Stimulated activated CD8-positive, alpha-beta memory T cell treated with anti-CD3 and anti-CD28 coated beads, Interleukin-15, amount 100 ng/mL, for 1 hour (primary cell): ENCODE results near the gene FN3KRP.

Experiments
- DNase-seq: peaks from one replicate; pipeline ENCODE4 v3.0.0-alpha.2; 2020; ENCODE audit warnings: low read depth

FN3KRP gene

DNA sequence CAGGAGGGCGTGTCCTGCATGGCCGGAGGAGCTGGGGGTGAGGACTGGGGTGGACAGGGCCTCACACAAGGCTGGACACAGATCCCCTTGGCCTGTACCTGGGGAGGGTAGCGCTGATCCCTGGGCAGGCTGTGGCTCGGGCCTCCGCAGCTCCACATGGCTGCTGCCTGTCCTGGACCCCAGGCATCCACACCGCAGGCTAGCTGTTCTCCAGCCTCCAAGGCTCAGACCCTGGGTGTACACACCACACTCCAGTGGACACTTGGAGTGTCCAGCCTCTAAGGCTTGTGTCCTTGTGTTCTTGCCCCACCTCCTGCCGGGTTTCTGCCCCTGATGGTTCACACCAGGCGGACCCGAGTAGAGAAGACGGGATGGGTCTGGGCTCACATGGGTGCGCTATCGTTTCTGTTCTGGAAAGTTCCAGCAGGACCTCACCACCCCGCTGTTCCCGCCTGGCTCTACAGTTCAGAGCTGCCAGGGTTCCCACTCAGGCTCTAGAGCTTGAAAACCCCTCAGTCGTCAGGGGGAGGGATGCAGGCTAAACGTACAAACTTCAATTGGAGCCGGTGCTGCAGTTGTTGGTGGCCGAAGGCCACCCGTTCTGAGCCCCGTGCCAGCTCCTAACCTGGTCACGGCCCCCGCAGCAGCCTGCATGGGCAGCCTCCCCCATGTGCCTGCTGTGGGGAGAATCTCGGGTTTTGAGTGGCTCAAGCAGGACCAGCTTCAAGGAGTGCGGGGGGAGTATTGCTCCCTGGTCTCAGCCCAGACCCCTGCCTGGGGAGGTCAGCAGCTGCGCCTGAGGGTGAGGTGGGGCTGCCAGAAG is 6.6 kb upstream of the FN3KRP start:
- no peak for DNase-seq

DNA sequence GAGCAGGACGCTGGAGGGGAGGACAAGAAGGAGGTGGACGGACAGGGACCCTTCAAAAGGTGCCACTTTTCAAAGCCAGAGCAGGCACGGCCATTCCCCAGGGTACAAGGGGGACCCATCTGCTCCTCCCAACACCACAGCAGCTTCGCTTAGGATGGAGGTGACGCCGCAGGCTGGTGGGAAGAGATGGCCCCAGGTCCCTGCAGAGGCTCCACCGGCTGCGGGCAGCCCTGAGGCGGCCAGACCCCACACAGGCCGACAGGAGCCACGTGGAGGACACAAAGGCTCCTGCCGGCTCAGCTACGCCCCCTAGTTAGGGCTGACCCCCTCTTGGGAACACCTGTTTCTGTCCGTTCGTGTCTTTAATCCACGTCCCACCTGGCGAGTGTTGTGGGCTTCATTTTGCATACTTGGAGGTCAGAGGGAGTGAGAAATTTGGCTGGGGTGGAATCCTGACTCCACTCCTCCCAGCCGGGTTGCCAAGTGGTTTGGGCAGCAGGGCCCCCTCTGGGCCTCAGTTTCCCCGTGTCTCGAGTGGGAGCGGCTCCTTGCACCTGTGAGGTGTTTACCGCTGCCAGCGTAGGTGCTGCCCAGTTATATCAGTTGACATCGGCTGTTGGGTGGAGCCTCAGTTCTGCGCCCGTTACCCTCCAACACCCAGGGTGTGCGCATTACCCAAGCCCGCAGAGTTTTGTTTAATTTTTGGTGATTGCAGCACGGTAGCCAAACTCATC is 5.8 kb upstream of the FN3KRP start:
- DNase-seq, result no peak

DNA sequence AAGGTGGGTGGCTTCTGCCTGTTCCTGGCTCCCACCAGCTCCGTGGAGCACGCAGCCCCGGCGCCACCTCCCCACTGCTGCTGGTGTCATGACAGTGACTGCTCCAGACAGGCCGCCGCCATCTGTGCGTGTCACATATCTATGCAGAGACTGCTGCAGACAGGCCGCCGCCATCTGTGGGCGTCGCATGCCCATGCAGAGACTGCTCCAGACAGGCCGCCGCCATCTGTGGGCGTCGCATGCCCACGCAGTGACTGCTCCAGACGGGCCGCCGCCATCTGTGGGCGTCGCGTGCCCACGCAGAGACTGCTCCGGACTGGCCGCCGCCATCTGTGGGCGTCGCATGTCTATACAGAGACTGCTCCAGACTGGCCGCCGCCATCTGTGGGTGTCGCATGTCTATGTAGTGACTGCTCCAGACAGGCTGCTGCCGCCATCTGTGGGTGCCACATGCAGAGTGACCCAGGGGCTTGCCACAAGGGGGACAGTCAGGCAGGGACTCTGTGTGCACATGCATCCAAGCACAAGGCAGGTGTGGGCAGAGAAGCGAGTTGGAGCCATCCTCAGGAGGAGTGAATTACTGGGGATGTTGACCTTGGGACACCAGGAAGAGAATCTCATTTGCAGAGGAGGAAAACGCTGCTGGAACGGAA is 3.3 kb upstream of the FN3KRP start:
- DNase-seq, result no peak

DNA sequence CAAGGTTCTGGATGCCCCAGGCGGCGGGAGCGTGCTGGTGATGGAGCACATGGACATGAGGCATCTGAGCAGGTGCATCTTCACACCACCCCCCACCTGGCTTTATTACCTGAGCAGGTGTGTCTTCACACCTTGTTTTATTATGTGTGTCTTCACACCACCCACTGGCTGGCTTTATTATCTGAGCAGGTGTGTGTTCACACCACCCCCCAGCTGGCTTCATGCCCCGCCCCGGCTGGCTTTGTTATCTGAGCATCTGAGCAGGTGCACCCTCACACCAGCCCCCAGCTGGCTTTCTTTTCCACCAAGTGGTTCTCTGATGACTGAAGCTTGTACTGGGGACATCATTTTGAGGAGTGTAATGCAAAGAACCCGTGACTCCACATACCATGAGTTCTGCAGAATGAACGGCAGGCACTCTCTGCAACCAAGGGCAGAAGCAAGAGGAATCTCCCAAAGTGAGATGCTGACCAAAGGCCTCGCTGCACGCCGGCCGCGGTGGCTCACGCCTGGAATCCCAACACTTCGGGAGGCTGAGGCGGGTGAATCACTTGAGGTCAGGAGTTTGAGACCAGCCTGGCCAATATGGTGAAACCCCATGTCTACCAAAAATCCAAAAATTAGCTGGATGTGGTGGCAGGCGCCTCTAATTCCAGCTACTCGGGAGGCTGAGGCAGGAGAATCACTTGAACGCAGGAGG is 2.6 kb downstream of the FN3KRP start:
- no peak for DNase-seq

GRCh38 chr17:82720204-82720603 is 3.7 kb downstream of the FN3KRP start:
- DNase-seq, result no peak

- no peak for DNase-seq
Measured at GRCh38 chr17:82722341-82723013, 6.0 kb downstream of the FN3KRP start.

GRCh38 chr17:82723169-82723807 is 6.8 kb downstream of the FN3KRP start:
- no peak for DNase-seq

GRCh38 chr17:82726427-82726826 is 9.9 kb downstream of the FN3KRP start:
- no peak for DNase-seq

GRCh38 chr17:82729479-82730260 is 13.2 kb downstream of the FN3KRP start:
- no peak for DNase-seq

GRCh38 chr17:82732118-82732743 is 15.7 kb downstream of the FN3KRP start:
- DNase-seq, result no peak

DNA sequence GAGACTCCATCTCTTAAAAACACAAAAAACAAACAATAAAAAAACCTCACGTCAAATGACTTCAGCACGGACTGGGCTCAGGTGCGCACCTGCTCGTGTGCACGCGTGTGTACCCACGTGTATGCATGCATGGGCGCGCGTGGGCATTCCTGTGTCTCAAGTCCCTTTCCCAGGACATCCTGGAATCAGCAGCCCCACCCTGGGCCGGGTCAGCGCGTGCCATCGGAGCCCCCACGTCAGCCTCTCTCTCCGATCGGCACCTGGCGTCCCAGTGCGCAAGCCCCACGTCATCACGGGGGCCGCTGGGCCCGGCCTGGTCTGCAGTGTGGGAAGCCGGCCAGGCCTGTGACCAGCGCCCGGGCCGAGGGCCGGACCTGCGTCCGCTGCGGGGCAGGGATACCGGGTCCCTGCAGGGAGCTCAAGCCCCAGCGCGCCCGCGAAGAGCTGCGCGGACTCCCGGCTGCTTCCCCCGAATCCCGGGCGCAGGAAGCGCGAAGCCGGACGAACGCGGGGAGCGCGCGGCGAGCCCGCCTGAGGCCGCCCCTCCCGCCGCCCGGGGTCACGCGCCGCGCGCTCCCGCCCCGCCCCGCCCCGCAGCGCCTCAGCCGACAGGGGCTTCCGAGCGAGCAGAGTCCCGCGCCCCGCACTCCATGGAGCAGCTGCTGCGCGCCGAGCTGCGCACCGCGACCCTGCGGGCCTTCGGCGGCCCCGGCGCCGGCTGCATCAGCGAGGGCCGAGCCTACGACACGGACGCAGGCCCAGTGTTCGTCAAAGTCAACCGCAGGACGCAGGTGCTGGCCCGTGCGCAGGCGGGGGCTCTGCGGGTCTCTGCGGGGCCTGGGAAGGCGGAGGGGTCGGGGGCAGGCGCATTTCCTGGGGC is 18.7 kb downstream of the FN3KRP start, which contains the start of gene FN3K:
FN3K (plus strand) TSS at position 629 of the 880 bp plus-strand sequence; CDS start at position 651, 22 bp downstream.
- DNase-seq, result no peak

DNA sequence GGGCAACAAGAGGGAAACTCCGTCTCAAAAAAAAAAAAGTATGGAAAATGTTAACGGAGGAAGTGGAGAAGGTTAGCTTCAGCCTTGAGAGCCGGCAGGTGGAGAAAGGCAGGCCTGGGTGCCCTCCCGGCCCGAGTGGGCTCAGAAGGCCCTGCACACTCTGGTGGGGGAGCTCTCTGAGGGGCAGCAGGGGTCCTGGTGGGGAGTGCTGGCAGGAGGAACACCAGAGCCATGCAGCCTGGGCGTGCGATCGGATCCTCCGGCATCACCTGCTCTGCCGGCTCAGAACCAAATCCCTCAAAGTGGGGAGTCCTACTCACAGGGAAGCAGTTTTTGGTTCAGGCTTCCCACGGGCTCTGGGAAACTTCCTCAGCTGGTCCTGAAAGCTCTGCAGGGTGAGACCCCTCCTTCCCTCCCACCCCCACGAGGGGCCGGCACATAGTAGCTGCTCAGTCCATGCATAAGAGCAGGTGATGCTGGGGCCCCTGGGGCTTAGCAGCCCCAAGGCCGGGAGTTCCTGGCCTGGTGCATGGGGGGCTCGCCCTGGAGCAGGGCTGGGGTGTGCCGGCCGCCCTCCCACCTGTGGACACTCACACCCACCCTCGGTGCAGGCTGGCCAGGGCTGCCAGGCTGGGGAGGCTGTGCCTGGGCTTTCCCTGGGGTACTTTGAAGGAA is 20.1 kb downstream of the FN3KRP start:
- DNase-seq, result no peak

GRCh38 chr17:82737967-82738877 is 21.7 kb downstream of the FN3KRP start:
- no peak for DNase-seq

DNA sequence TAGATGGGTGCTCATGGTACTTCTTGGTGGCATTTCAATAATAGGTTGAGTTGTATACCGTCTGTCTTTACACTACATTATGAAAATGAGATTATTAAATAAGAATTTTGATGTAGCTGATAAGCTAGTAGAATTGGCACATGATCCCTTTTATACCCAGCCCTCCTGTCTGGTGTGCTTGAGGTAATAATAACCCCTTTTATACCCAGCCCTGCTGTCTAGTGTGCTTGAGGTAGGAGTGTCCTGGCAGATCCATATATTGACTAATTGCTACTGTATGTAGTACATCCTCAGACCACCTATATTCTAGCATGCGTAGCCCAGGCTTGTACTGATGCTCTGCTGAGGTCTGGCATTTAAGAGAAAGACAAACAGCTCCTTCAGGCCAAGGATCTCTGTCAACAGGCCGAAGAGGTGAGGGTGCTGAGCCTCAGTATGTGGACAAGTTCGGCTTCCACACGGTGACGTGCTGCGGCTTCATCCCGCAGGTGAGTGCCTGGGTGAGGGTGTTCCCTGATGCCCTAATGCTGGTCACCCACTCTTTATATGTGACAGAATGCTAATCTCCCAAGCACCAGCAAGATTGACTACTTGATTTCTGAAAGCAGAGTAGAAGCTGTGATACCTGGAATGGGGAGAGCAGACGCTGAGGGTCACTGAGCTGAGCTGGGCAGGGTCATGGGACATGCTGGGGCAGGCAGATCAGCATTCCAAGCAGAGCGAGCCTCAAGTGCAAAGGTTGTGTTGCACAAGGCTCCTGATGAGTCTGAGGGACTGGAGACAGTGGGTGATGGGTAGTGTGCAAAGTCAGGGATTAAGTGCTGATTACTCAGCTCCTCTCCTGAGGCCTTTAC is 24.6 kb downstream of the FN3KRP start:
- no peak for DNase-seq

DNA sequence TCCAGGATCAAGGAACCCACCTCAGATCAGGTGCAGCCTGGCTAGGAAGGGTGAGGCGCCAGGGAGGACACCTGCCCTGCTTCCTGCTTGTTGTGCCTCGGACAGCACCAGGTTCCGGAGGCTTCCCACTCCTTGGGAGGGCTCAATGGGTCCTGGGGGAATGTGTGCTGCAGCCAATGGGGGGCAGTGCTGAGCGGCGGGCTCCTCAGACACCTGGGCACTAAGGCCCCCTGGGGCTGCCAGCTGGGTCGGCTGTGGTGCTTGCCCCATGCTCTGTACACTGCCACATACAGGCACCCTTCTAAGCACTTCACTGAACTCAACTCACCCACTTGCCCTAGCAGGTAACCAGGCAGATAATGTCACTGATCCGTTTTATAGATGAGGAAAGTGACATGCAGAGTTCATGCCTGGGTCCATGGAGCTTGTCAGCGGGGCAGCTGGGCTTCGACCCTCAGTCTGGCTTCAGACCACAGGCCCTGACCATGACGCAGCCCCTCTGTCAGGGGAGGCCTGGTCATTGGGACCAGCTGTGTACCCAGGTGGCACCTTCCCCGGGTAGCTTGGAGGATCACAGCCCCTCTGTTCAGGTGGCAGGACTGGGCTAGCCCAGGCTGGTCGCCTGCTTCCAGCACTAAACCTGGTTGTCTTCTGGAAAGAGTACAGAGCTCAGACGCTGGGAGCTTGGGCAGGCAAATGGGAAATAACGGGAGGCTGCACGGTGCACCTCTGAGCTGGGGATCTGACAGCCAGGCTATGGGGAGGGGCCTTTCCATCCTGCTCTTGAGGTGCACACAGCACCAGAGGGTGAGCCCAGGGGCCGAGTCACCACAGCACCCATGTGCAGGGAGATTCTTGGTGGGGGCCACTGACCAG is 27.1 kb downstream of the FN3KRP start:
- no peak for DNase-seq
